Stimulated activated CD4-positive, alpha-beta T cell treated with anti-CD3 and anti-CD28 coated beads, Interleukin-4, amount 100 ng/mL, for 4 hours (primary cell): ENCODE measurements around the gene IGF1R.

ENCODE experiments used
- DNase-seq, 2 experiments: peaks; one replicate each; pipeline ENCODE4 v3.0.0-alpha.2; 2020

The IGF1R gene

DNA sequence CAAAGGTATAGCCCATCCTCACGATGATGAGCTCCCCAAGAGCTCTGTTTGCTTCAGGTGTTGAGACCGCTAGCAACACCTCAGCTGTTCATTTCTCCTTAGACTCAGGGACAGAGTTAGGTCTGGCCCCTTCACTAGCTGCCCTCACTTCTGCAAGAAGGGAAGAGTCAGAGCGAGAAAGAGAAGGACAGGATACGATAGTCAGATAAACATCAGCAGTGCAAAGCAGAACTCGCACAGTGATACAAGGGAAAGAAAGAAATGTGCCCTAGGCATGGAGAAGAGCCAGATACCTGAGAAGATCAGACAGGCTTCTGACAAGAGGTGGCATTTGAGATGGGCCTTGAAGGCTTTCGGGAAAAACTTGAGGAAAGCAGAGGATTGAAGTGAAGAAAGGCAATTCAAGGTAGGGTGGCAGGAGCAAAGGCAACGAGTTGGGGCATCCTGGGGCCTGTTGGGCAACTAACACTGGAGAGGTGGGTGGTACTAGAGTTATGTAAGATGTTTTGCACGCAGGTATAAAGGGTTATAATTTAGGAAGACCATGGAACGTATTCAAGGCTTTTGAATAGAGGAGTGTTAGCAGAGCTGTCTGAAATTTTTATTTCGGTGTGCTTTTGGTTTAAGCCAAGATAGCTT lies 253.2 kb downstream of the IGF1R start:
- DNase-seq = no peak

DNA sequence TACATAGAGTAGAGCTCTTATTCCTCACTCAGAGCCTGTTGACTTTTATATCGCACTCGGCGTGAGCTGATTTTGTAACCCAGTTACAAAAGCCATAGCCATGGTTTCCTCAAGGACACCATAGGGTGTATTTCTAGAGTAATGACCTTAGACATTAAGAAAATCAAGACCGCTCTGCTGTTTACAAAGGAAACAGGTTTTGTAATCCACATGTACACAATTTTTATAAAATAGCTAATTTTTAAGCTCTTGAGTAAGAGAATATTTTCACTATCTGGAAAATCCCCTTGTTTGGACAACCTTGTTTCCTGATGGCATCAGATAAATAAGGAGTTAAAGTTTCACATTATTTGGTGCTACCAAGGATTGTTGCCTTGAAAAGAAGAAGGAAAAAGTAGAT lies 254.6 kb downstream of the IGF1R start:
- DNase-seq = no peak

DNA sequence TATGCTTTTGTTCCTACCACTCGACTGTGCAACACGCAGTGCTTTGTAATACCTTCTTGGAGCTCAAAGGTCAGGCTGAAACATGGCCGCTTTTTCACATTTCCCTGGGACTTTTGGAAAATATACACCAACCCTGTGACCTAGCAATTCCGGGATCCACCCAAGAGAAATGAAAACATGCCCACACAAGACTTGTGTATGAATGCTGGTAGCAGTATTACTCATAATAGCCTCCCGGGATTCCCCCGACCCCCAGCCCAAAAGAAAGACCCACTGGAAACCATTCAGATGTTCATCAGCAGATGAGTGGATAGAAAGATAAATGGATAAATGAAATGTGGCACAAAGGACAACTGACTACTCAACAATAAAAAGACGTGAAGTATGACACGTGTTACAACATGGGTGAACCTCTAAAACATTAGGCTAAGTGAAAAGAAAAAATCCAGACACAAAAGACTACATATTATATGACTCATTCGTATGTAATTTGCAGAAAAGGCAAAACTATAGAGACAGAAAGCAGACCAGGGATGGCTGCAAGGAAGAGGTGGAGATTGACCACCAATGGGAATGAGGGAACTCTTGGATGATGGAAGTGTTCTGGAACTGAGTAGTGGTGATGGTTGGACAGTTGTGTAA lies 255.2 kb downstream of the IGF1R start:
- DNase-seq = no peak

DNA sequence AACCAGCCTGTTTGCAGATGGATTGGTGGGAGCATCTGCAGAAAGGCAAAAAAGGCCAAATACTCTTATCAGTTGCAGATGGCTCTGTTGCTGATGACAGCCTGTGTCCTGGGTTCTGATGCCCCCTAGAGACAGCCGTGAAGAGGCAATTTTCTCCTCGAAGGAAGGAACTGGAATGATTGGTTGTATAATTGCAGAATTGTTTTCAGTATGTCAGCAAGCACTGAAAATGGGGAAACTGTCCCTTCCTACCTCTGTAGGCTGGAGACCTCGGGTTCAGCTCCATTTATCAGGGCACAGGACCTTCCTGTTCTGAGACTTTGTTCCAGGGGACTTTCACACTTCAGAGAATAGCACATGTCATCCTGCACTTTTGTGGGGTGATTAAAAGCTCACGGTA lies 256.2 kb downstream of the IGF1R start:
- DNase-seq = no peak

DNA sequence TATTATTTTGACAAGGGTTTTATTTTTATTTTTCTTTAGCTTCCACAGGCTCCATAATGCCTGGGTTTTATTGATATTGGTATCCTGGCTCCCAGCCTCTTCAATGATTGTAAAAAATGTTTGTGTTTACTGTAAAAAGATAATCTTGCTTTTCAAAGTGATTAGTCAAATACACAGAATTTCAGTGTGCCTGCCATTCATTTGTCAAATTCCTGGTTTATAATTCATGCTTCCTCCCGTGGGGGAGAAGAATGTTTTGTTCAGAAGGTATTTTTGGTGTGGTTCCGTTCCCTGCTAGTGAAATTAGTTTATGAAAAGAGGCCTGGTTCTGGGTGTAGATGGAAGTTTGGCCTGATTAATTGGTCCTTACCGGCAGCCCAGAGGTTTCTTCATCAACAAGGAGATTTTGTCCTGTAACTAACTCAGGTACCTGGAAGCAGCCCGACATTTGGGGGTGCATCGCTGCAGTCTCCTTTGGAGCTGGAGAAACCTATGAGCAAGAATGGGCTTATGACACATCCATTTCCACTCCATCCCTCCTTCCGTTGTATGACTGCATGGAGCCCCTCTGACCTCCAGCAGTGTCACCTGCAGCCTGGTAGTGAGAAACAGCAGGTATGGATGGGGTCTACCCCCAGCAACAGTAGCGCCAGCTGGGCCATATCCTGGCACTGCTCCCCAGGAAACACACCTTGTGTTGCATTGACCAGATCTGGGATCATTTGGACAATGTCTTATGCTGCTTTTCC lies 257.8 kb downstream of the IGF1R start:
- no peak for DNase-seq

DNA sequence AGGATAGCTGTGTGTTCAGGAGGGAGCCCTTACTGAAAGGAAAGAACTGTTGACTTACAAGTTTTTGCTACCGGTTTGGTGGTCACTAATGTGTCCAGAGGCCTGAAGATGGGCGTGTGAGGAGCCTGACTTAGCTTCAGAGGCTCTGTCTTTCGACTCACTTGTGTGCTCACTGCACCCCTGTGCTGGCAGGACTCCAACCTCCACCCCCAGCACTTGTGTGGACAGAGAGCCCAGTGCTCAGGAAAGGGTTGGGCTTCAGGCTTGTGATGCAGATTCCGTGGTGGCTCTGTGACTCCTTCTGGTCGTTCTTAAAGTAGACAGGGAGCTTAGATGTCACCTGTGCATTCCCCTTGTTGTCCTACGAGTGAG lies 258.4 kb downstream of the IGF1R start:
- DNase-seq = no peak

DNA sequence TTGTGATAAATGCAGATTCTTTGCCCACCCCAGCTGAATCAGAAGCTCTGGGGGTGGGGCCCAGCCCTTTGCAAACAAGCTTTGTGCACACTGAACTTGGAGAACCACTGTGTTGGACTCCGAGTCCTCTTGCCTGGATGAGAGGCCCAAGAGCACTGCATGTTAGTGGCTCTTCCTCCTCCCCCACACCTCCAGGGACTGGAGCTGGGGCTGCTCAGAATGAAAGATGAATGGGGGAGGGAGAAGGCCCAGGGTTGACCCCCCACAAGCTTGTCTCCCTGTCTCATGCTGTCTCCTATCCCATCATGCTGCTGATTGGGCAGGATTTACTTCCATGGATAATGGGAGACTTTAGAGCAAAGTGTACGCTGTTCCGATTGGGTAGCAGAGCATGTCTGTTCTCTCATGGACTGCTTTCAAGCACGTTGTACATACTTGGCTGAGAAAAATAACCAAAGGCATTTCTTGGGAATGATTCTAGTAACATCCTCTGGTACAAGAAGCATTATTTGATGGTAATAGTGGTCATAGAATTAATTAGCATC lies 259.7 kb downstream of the IGF1R start:
- no peak for DNase-seq

DNA sequence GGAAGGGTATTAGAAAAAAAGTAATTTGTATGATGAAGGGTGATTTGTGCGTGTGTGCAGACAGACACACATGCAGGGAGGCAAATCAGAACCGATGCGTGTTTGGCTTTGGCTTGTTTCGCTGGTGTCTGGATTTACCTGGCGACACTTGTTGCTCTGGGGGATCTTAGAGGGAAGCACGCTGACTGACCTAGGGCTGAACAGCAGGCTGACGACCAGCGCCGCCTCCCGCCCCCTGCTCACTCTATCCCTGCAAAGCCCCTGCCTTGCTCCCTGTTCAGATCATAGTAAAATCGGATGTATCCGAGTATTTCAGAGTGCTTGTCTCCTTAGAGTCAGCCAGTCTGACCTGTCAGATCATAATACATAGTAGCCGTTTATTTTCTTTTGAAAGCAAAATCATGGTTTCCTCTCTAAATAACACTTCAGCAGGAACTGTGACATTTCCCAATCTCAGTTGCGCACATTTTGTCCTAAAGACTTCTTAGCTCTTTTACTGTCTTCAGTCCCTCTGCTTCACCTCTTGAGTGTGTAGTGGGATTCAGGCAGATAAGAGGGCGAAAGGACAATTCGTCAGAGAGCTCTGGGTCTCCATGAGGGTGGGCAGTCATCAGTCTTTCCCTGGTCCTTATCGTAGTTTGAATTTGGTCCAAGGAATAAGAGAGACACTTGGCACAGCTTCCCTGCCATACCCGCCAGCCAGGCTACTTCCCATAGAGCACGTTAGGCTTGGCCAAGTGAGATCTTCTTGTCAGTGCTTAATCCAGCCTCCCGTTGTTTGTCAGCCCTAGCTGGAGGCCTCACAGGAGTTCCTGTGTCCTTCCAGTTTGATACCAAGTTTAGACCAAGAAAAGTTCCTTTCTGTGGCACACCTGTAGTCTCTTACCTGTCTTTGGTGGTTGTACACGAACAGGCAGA lies 261.9 kb downstream of the IGF1R start:
- no peak for DNase-seq

DNA sequence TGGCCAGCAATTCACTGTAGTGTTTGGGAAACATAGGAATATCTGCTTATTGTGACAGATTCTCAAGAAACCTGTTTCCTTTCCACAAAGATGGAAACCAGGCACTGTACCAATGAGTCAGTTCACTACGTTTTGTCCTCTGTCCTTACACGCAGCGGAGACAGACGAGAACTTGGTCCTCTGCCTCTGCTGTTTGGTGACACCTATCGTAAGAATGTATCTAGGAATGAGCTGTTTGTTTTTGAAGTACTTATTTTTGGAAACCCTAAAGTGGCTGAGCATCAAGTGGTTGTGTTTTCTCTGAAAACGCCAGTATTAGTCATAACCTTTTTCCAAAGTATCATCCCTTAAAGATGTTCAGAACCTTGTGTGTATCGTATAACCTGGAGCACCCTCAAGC lies 266.3 kb downstream of the IGF1R start:
- no peak for DNase-seq

DNA sequence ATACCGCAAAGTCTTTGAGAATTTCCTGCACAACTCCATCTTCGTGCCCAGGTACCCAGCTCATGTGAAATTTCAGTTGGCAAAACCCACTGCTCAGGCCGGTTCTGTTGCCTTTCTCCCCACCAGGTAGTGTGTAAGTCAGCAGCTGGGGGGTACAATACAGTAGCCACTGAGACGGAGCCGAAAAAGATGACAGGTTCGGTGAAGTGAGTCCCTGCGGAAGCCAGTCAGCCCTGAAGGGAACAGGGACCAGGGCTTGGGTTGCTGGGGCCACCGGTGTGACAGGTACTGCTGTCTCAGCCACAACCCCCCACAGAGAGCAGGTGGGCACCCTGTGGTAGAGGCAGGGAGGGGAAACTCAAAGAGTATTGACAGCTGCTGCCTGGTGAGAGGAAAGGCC lies 268.5 kb downstream of the IGF1R start:
- DNase-seq = no peak

DNA sequence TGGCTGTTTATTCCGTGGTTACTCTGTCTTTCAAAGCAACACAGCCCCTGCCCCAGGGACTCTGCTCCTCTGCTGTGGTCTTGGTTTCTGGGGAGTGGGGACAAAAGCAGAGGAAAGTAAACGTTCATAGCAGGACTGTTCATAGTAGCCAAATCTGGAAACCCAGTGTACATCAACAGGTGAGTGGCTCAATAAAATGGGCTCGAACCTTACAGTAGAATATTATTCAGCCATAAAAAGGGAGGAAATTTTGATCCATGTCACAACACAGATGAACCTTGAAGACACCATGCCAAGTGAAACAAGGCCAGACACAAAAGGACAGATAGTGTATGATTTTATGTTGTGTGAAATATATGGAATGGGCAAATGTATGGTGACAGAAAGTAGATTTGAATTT lies 269.1 kb downstream of the IGF1R start:
- DNase-seq = no peak

DNA sequence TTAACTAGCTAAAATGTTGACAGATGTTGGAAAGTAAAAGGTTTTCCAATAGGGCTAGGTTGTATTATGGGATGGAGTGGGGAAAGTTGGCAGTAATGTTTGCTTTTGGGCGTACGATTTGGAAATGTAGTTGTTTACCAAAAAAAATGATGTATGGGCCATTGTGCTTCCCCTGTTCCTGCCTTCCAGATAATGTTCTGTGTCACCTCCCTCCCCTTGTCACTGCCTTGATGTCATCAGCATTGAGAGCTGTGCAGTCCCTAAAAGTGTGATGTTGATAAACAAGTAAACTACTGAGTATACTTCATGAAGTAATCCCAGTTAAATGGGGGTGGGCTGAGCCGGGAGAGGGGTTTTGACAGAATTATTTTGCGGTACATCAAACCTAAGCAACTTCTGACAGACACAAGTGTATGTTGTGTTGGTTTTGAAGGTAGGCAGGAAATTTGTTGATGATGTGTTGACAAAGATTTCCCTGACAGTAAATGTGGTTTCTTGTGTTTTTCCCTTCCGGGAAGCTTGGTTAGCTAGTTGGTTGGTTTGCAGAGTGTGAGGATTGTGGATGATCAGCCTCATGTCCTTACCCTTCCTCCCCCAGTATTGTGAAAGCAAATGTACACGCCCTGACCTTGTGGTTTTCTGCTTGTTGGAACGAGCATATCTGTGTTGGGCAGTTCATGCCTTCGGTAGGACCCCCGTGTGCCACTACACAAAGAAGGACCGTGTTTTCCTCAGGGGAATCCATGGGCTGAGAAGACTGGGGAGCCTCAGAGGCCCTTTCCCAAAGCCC lies 271.9 kb downstream of the IGF1R start:
- DNase-seq = no peak

DNA sequence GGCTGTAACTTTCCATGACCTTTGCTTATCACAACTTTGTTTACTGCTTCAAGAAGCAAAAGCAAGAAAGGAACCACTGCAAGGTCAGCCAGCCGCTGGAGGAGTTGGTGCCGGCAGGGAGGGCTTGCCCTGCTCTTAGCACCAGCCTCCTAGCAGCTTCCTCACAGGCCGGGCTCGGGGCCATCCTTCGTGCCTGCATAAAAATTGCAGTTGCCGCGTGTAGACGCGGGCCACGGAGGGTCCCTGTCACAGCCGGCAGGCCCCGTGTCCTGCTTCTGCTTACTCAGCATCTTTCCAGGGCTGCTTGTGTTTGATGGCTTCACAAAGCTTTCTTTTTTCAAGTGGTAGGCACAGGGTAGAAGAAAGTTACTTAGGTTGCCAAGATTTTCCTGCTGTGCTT lies 274.8 kb downstream of the IGF1R start:
- no peak for DNase-seq

DNA sequence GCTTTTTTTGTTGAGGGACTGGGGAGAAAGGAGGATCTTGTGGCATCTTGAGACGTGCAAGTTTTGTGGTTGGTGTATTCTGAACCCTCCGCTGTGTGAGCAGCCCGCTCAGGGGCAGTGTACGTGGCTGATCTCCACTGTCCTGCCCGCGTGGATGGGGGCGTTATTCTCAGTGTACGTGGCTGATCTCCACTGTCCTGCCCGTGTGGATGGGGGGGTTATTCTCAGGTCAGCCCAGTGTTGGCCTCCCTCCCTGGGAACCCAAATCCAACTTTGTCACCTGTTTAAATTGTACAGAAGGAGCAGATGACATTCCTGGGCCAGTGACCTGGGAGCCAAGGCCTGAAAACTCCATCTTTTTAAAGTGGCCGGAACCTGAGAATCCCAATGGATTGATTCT lies 275.2 kb downstream of the IGF1R start:
- DNase-seq = no peak

DNA sequence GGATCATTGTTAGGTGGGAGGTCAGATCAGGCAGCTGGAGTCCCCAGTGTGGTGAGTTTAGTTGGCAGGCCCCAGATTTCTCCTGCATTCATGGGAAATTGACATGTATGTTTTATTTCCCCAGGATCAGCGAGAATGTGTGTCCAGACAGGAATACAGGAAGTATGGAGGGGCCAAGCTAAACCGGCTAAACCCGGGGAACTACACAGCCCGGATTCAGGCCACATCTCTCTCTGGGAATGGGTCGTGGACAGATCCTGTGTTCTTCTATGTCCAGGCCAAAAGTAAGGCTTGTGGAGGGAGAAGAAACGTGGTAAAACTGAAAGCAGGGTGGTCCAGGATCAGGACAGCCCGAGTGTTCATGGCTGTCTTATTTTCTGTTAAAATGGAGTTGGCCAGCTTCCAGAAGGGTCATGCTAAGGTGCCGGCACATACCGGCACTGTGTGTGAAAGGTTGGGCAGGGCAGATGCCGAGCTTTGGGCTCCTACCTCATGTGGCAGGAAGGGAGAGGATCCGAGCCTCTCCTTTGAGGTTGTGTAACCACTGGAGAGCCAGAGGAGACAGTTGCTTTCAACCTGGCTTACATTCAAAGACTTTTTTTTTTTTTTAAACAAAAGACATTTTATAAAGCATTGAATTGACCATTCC lies 276.2 kb downstream of the IGF1R start:
- no peak for DNase-seq

DNA sequence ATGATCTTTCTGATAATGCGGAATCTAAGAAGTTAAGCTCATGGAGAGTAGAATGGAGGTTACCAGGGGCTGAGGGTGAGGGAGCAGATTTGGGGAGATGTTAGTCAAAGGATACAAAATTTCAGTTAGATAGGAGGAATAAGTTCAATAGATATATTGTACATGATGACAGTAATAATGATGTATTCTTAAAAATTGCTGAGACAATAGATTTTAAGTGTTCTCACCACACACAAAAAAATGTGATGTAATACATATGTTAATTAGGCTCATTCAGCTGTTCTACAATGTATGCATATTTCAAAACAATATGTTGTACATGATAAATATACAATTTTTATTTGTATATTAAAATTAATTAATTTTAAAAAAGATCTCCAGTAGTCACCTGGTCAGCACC lies 277.9 kb downstream of the IGF1R start:
- no peak for DNase-seq

DNA sequence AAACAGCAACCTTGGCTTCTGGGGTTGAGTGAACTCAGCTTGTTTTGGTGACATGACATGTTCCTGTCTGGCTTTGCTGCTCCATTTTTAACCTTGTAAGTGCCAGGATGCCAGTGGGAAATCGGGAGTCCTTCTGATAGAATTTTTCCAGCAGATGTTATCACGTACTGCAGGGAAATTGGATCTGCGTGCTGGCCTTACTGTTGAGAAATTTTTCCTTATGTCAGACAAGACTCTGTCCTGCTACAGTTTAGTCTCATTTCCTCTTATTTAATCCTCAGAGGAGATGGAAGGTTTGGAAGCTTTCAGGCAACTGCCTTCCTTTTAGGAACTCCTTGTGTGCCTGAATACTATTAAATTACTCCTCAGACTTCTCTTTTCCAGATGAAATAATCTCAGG lies 278.7 kb downstream of the IGF1R start:
- no peak for DNase-seq

DNA sequence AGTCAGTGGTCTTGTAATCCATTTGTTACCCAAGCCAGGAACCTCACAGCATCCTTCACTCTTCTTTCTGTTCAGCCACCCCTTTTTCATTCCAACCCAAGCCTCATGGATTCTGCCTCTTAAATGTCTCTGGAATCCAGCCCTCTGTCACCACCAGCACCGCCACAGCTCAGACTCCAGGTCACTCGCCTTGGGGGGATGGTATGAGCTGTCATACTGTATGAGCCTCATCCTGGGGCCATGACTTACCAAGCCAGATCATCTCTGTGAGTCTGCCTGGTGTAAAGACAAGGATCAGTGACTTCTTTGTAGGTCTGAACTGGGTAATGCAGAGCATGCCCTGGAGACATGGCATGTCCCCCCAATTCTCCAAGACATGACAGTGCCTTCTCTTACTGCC lies 279.7 kb downstream of the IGF1R start:
- no peak for DNase-seq

DNA sequence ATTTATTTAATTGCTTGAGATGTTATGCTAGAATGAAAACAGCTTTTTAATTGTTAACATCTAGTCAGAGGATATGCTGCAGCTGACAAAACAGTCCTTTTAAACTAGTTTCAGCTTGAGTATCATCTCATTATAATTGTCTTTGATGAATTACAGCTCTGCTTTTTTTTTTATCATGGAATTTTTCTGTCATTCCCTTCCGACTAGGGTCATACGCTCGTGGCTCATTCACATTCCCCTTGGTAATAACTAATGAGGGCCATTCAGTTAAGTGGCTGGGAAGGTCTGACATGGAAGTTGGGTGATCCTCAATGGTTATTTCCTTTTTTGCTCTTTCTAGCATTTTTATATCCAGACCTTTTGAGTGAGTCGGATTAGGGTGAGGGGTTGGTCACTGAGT lies 282.2 kb downstream of the IGF1R start:
- no peak for DNase-seq

DNA sequence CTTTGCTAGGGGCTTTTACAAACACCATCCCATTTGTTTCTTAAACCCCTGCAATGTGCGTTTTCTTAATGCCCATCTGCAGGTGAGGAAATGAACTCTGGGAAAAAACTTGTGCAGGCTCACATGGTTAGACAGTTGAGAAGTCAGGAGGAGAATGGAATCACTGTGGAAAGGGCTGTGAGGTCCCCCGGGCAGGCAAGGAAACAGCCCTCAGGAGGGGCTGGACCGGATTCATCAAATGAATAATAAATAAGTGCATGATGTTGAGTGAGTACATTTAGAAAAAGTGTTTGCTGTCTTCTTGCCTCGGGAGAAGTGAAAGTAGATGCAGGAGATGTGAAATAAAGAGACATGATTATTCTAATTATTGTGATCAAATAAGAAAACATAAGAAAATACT lies 282.7 kb downstream of the IGF1R start:
- no peak for DNase-seq

DNA sequence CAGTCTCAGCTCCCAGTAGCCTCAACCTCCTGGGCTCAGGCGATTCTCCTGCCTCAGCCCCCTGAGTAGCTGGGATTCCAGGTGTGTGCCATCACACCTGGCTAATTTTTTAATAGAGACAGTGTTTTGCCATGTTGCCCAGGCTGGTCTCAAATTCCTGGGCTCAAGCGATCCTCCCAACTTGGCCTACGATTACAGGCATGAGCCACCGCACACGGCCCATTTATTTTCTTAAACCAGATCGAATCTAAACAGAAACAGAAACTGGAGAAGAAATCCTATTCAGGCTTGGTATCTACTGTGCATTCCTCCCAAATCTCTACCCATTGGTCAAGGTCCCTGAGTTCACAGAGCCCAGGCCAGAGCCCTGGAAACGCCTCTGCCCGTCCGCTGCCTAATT lies 285.1 kb downstream of the IGF1R start:
- no peak for DNase-seq

DNA sequence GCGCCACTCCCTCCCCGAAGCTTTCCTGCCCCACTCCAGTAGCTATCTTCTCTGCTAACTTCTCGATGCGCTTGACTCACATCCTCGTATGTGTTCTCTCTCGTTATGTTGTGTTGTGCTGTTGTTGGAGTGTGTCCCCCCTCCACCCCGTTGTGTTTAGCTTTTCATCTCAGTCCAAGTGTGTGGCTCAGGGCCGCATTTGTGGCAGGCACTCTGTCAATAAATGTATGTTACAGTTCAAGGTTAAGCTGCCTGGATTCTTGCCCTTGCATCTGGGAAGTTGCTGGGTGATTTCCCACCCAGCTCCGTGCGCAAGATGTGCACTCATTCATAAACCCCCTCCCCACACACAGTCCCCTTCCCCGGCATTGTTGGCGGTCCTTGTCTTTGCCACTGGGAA lies 287.4 kb downstream of the IGF1R start:
- DNase-seq = no peak
